HG03139 (cell line): ENCODE results near the gene SIGLECL1.
"Not testable (repeated sequence)": the region's sequence is repeated elsewhere in the genome, so short reads cannot be mapped to it uniquely, and the experiment has no call there.

ENCODE experiments used
- ATAC-seq: cut with Tn5 transposase; IDR thresholded peaks from one replicate; pipeline ENCODE4 v1.9.1; 2021; ENCODE audit not compliant: unreplicated experiment

The SIGLECL1 gene

DNA sequence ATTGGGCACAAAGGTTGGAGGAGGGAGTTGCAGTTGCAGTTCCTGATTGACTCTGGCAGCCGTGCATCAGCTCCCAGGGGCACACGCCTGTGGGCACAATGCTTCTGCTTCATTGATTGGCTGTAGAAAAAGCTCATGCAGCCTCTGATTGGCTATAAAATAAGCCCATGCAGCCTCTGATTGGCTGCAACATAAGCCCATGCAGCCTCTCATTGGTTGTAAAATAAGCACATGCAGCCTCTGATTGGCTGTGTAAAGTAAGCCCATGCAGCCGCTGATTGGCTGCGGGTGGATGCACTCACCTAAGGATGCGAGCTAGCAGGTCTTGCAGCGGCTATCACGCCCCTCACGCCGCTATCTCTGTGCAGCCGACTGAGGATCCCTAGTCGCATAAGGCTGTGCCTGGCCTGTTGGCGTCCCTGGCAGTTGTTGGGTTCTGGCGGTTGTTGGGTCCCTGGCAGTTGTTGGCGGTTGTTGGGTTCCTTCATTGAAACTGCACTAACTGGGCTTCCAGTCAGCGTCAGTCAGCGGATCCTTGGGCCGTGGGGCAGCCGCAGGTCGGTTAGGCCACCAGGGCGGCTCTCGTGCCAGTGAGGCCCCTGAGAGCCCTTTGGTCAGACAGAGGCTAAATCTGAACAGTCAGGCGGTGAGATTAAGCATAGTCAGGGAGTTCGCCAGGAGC, at the start of gene SIGLECL1:
SIGLECL1 (plus strand) TSS at position 295 of the 682 bp plus-strand sequence. CDS start 12,993 bp downstream, outside the sequence.
- ATAC-seq, result no peak

DNA sequence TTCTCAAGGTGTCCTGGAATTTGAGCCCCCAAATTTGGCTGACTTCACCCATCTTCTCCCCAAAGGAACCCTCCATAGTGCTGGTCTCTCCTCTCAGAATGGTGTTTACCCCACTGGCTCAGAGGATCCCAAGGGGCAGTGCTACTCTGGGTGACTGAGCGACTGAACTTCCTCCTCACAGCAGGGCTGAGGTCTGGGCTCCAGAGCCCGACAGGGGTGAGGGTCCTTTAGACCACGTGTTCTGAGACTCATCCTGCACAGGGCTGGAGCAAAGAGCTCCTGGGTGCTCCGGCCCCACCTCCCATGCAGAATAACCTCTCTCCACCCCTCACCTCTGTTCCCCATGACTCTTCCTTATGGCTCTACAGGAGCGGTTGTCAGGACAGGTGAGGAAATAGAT, 49.2 kb upstream of the SIGLECL1 start:
- ATAC-seq, result no peak

DNA sequence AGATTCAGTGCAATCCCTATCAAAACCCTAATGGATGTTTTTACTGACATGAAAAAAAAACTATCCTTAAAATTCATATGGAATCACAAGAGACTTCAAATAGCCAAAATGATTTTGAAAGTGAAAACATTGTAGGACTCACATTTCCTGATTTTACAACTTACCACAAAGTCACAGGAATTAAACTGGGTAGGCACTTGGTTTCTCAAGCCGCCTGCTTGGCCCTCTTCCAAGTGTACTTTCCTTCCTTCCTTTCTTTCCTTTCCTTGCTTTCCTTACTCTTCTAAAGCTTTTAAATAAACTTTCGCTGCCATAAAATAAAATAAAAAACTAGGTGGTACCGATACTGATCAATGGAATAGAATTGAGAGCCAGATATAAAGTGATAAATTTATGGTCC, 47.0 kb upstream of the SIGLECL1 start:
- ATAC-seq, result no peak

DNA sequence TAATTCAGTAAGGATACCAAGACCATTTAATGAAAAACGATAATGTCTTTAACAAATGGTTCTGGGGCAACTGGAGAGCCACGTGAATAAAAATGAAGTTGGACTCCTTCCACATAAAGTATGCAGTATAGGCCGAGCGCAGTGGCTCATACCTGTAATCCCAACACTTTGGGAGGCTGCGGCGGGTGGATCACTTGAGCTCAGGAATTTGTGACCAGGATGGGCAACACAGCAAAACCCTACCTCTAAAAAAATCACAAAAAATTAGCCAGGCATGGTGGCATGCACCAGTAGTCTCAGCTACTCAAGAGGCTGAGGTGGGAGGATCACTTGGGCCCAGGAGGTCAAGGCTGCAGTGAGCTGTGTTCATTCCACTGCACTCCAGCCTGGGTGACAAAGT, 46.6 kb upstream of the SIGLECL1 start:
- no peak for ATAC-seq

DNA sequence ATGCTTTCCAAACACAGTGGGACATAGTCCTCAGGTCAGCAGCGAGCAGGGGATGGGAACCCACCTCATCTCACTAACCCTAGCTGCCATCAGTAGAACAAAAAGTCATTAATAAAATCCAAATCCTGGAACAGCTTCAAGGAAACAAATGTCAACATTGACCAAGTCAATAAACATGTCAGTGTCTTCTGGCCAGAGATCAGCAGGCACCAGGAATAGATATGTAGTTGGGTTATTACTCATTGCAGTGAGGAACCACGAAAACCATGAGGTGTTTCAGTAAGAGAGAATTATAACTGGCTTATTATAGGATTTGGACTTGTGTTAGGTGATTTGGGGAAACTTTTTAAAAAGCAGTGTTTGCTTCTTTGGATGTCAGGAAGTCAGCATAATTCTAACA, 43.1 kb upstream of the SIGLECL1 start:
- ATAC-seq, result no peak

DNA sequence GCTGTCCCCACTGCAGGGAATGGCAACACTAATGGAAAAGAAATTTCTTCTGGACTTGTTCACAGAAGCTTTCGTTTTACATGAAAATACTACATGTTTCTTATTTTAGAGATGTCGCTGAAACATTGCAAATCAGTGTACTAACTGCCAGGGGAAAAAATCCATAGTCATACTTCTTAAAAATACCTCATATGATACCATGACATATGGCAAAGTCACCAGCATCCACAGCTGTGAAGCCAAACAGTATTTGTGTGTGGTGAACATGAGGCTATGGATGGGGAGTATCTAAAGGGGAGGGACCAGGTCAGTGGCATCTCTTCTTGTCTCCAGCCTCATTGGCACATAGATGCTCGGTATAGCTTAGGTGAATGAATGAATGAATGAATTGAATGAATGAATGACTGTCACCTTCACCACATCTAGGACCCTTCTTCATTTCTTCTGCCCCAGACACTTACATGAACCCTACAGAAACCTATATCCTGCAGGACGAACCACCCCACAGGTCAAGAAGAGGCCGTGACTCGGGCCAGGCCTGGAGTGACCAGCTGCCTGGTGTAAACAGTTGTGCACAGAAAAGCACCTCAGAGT, 40.6 kb upstream of the SIGLECL1 start:
- no peak for ATAC-seq

DNA sequence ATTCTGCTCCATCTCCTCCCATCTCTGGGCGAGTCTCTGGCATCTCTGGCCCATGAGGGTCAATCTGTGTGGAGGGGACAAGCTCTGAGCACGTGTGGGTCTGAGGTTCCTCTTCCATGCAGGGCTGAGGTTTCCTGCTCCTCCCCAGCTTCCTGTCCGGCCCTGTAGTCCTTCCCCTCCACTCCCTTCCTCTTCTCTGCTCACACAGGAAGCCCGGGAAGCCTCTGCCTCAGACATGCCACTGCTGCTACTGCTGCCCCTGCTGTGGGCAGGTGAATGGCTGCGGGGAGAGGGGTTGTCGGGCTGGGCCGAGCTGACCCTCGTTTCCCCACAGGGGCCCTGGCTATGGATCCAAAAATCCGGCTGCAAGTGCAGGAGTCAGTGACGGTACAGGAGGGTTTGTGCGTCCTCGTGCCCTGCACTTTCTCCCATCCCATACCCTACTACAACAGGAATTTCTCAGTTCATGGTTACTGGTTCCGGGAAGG, 40.0 kb upstream of the SIGLECL1 start:
- ATAC-seq, result not testable (repeated sequence)

DNA sequence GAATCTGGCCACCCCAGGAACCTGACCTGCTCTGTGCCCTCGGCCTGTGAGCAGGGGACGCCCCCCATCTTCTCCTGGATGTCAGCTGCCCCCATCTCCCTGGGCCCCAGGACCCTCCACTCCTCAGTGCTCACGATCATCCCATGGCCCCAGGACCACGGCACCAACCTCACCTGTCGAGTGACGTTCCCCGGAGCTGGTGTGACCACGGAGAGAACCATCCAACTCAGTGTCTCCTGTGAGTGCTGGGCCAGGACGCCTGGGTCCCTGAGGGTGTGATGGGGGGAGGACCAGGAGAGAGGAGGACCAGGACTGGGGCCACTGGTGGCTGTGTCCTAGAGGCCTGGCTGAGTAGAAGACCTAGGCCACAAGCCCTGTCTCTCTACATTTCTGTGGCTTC, 39.0 kb upstream of the SIGLECL1 start:
- ATAC-seq, result no peak

DNA sequence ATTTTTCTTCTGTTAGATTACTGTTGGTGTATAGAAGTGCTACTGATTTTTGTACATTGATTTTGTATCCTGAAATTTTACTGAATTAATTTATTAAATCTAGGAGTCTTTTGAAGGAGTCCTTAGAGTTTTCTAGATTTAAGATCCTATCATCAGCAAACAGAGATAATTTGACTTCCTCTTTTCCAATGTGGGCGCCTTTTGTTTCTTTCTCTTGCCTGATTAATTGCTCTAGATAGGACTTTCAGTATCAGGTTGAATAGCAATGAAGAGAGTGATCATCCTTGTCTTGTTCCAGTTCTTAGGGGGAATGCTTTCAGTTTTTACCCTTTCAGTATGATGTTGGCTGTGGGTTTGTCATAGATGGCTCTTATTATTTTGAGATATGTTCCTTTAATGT, 31.6 kb upstream of the SIGLECL1 start:
- no peak for ATAC-seq

DNA sequence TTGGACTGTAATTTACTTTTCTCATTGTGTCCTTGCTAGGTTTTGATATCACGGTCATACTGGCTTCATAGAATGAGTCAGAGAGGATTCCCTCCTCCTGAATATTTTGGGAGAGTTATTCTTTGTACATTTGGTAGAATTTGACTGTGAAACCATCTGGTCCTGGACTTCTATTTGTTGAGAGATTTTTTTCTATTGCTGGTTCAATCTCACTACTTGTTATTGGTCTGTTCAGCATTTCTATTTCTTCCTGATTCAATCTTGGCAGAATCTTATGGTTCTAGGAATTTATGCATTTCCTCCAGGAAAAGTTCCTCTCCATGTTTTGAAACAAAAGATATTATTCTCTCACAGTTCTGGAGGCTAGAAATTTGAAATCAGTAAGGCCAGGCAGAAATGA, 30.9 kb upstream of the SIGLECL1 start:
- ATAC-seq, result no peak

DNA sequence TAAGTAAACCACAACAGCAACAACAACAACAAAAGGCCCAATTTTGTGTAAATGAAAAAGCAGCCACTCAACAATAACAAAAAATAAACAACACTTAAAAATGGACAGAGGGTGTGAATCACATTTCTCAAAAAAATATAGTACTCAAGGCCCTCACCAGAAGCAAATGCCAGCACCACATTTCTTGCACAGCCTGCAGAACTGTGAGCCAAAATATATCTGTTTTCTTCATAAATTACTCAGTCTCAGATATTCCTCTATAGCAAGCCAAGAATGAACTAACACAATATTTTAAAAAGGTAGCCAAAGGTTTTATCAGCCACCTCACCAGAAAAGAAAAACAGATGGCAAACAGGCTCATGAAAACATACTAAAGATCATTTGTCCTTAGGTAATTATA, 29.9 kb upstream of the SIGLECL1 start:
- ATAC-seq, result no peak

DNA sequence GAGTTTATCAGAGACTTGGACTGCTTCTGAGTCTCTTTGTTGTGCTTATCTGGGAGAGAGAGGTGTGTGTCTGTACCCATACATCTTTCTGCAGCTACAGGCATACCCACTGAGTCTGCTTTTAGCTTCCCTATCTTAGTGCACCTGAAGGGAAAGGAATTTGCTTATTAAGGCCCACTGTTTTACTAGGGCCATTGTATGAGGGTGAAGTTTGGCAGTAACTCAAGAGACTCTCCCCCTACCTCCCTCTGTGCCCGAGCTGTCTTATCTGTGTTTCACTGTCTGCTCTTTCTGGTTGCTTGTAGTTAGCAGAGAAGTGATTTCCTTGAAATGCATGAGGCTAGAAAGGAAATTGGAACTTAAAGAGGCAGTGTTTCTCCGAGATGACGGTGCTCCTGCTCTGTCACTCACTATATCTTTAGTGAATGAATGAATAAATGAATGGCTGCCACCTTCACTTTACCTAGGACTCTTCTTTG, 26.7 kb upstream of the SIGLECL1 start:
- ATAC-seq, result no peak

DNA sequence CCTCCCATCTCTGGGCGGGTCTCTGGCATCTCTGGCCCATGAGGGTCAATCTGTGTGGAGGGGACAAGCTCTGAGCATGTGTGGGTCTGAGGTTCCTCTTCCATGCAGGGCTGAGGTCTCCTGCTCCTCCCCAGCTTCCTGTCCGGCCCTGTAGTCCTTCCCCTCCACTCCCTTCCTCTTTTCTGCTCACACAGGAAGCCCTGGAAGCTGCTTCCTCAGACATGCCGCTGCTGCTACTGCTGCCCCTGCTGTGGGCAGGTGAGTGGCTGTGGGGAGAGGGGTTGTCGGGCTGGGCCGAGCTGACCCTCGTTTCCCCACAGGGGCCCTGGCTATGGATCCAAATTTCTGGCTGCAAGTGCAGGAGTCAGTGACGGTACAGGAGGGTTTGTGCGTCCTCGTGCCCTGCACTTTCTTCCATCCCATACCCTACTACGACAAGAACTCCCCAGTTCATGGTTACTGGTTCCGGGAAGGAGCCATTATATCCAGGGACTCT, 25.9 kb upstream of the SIGLECL1 start, which contains the start of gene CD33:
CD33 (plus strand) TSS at position 183 of the 496 bp plus-strand sequence; CDS start at position 222, 39 bp downstream.
- not testable (repeated sequence) for ATAC-seq

DNA sequence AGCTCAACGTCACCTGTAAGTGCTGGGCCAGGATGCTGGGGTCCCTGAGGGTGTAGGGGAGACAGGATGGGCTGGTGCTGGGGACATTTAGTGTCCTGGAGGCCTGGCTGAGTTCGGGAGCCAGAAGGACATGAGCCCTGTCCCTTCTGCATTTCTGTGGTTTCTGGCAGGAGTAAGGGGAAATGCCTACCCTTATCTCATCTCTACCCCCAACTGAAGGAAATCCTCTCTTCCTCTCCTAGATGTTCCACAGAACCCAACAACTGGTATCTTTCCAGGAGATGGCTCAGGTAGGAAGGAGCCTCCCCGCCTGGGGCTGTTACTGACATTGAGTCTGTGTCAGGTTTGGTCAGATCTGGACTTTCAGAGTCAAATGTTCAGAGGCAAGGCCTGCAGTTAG, 24.8 kb upstream of the SIGLECL1 start:
- no peak for ATAC-seq

DNA sequence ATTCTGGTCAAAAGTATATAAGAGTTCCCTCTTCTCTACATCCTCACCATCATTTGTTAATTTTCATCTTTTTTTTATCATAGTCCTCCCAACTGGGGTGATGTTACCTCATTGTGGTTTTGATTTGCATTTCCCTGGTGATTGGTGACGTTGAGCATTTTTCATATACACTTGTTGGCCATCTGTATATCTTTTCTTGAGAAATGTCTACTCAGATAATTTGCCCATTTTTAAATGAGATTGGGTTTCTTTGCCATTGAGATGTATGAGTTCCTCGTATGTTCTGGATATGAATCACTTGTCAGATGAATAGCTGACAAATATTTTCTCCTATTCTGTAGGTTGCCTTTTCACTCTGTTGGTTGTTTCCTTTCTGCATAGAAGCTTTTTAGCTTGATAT, 23.6 kb upstream of the SIGLECL1 start:
- ATAC-seq, result no peak

DNA sequence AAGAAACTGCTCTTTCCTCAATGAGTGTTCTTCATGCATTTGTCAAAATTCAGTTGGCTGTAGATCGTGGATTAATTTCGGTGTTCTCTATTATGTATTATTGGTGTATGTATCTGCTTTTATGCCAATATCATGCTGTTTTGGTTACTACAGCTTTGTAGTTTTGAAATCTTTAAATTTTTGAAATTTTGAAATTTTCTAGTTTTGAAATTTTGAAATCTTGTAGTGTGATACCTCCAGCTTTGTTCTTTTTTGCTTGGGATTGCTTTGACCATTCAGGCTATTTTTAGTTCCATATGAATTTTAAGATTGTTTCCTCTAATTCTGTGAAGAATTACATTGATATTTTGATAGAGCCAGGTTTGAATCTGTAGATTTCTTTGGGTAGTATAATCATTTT, 22.9 kb upstream of the SIGLECL1 start:
- ATAC-seq, result no peak

DNA sequence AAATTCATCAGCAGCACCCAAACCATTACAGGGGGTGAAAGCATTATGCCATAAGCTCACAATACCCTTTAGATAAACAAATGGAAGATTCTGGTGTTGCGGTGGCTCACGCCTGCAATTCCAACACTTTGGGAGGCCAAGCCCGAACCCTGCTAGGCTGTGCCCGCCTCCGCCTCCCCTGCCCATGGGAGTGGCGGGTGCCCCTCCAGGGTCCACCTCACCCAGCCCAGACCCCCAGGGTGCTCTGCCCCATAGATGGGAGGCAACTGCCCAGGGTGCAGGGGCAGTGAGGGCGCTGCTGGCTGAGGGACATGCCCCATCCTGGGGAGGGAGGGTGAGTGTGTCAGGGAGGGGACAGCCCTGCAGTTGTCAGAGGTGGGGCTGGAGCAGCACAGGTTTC, 10.0 kb upstream of the SIGLECL1 start:
- ATAC-seq, result no peak

DNA sequence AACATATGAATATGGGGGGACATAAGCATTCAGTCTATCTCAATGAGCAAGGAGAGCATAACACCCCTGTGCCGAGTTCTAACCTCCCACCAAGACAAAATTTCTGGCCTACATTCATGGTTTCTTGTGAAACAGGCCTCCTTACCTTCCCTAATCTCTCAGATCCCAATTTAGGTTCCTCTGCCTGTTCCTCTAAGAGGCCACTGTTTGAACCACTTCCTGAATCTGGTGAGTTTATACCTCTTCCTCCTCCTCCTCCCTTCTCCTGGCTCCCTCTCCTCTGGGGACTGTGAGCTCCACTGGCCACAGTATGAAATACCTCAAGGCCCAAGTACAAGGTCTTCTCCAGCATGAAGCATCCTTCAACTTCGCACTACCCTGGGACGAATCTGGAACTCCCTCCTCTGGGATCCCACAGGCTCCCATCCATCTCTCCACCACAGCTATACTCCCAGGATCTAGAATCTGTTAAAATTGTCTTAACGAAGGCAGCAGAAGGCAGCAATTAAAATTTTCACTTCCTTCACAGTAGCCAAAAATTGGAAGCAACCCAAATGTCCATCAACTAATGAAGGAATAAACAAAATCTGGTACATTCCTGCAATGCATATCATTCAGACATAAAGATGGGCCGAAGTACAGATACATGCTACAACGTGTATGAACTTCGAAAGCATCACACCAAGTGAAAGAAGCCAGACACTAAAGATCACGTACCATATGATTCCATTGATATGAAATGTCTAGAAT, 7.8 kb upstream of the SIGLECL1 start:
- ATAC-seq, result no peak

DNA sequence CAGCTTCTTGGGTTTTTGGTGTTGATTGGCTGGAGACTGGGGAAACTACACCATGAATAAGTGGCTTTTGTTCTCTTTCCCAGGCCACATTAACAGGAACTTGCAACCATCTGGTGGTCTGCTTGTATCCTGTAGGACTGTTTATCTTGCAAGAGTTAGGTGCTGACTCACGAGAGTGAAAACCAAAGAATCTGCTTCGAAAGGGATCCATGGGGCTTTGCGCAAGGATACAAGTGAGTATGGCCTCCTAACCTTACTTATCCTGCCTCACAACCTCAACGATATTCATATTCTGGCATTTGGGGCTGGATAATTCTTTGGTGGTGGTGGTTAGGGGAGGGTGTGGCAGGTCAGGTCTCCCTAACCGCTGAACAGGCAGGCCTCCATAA, 4.7 kb upstream of the SIGLECL1 start:
- no peak for ATAC-seq

DNA sequence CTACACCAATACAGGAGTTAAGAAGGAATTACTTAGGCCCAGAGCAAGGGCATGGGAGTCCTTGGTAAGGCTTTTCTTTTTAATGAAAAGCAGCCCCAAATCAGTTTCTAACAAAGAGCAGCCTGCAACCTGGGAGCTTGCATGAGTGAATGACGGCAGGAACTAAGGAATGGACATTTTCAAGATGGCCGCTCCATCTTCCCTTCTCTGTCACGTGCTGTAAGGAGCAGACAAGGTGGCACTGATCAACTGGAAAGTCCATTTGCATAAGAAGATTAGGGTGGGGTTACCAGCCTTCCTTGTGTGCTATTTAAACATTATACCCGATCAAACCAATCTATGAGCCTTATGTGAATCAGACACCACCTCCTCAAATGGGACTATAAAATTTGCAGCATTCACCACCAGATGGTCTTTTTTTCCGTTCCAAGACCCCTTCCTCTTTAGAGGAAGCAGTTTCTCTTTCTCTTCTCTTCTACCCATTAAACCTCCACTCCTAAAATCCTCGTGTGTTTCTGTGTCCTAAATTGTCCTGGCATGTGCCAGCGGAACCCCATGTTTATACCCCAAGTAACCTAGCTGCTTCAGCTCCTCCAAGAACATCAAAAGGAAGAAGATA, 2.8 kb upstream of the SIGLECL1 start:
- ATAC-seq, result no peak

DNA sequence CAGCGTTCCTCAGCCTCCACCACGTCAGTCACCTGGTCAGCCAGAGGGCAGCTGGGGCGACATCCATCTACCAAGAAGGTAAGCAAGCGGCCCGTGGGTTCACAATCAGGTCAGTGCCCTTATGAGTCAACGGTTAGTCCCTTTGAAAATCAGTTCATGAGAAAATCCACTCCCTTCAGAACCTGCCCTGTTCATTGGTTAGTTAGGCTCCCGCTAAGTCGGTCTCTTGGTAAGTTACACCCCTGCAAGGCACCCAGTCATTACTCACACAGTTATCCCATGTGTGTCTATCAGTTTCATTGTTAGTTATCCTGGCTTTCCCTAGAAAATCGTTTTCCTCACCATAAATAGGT, 564 bp downstream of the SIGLECL1 start:
- ATAC-seq, result no peak
